ENCODE data around the gene FLVCR2.
"Not testable (repeated sequence)": the region's sequence is repeated elsewhere in the genome, so short reads cannot be mapped to it uniquely, and the experiment has no call there.

Gene FLVCR2

GRCh38 chr14:75675265-75675960 is 97.0 kb downstream of the FLVCR2 start:
- TF ChIP-seq EZH2 (IDR thresholded peaks at IDR 0.05), result no peak
- TF ChIP-seq POLR2AphosphoS5 (IDR thresholded peaks at IDR 0.05; ENCODE audit: borderline replicate concordance, low read depth, low read length), result no peak
- TF ChIP-seq FOXP2 (optimal IDR thresholded peaks at IDR 0.05; ENCODE audit: control extremely low read depth, extremely low read length, insufficient read depth), result no peak
- H3K36me3 ChIP-seq (ENCODE audit: insufficient read depth, low read length), result peaks cover 39% of the 10 kb centered on the region
- no peak overlapping the region for H3K9ac ChIP-seq (ENCODE audit: insufficient read length)
- no peaks in the 10 kb centered on the region for H3K9me3 ChIP-seq (ENCODE audit: low read depth, low read length)
- no peak overlapping the region for H3K27ac ChIP-seq
- H3K4me3 ChIP-seq, result no peak overlapping the region
- no peak for DNase-seq (ENCODE audit: low read depth, low spot score)

- H3K9ac ChIP-seq (ENCODE audit: insufficient read length), result no peak overlapping the region
- TF ChIP-seq FOXP2 (optimal IDR thresholded peaks at IDR 0.05; ENCODE audit: control extremely low read depth, extremely low read length, insufficient read depth) (no peak), EZH2 (IDR thresholded peaks at IDR 0.05) (no peak)
Measured at GRCh38 chr14:75685910-75686309, 107.5 kb downstream of the FLVCR2 start.

GRCh38 chr14:75689012-75689411 is 110.6 kb downstream of the FLVCR2 start:
- H3K27ac ChIP-seq, result no peak overlapping the region
- no peak for DNase-seq (ENCODE audit: low read depth, low spot score)
- TF ChIP-seq EZH2 (IDR thresholded peaks at IDR 0.05) (no peak), POLR2AphosphoS5 (IDR thresholded peaks at IDR 0.05; ENCODE audit: borderline replicate concordance, low read depth, low read length) (no peak), FOXP2 (optimal IDR thresholded peaks at IDR 0.05; ENCODE audit: control extremely low read depth, extremely low read length, insufficient read depth) (no peak)
- no peak overlapping the region for H3K9ac ChIP-seq (ENCODE audit: insufficient read length)
- H3K36me3 ChIP-seq (ENCODE audit: insufficient read depth, low read length), result peaks cover 56% of the 10 kb centered on the region
- no peaks in the 10 kb centered on the region for H3K9me3 ChIP-seq (ENCODE audit: low read depth, low read length)
- H3K4me3 ChIP-seq, result no peak overlapping the region

More at GRCh38 chr14:75685910-75686309, 107.5 kb downstream of the FLVCR2 start:
- Histone ChIP-seq H3K9me3 (ENCODE audit: low read depth, low read length) (no peaks in the 10 kb centered on the region), H3K36me3 (ENCODE audit: insufficient read depth, low read length) (peaks cover 53% of the 10 kb centered on the region), H3K4me3 (no peak overlapping the region), H3K27ac (no peak overlapping the region)
- DNase-seq (ENCODE audit: low read depth, low spot score), result no peak

- H3K27ac ChIP-seq, result no peak overlapping the region
- peaks cover 51% of the 10 kb centered on the region for H3K36me3 ChIP-seq (ENCODE audit: insufficient read depth, low read length)
- TF ChIP-seq FOXP2 (optimal IDR thresholded peaks at IDR 0.05; ENCODE audit: control extremely low read depth, extremely low read length, insufficient read depth) (no peak), EZH2 (IDR thresholded peaks at IDR 0.05) (no peak), POLR2AphosphoS5 (IDR thresholded peaks at IDR 0.05; ENCODE audit: borderline replicate concordance, low read depth, low read length) (no peak)
- no peak for DNase-seq (ENCODE audit: low read depth, low spot score)
- no peaks in the 10 kb centered on the region for H3K9me3 ChIP-seq (ENCODE audit: low read depth, low read length)
- H3K4me3 ChIP-seq, result no peak overlapping the region
- no peak overlapping the region for H3K9ac ChIP-seq (ENCODE audit: insufficient read length)
Measured at GRCh38 chr14:75690010-75690409, 111.6 kb downstream of the FLVCR2 start.

GRCh38 chr14:75695025-75695424 is 116.6 kb downstream of the FLVCR2 start:
- H3K27ac ChIP-seq; H3K9me3 ChIP-seq (ENCODE audit: low read depth, low read length); H3K9ac ChIP-seq (ENCODE audit: insufficient read length); DNase-seq (ENCODE audit: low read depth, low spot score); H3K4me3 ChIP-seq: not testable (repeated sequence)
- H3K36me3 ChIP-seq (ENCODE audit: insufficient read depth, low read length), result peaks cover 52% of the 10 kb centered on the region

- no peak for DNase-seq (ENCODE audit: low read depth, low spot score)
- Histone ChIP-seq H3K36me3 (ENCODE audit: insufficient read depth, low read length) (peaks cover 49% of the 10 kb centered on the region), H3K9ac (ENCODE audit: insufficient read length) (no peak overlapping the region), H3K27ac (no peak overlapping the region), H3K9me3 (ENCODE audit: low read depth, low read length) (no peaks in the 10 kb centered on the region), H3K4me3 (no peak overlapping the region)
- TF ChIP-seq FOXP2 (optimal IDR thresholded peaks at IDR 0.05; ENCODE audit: control extremely low read depth, extremely low read length, insufficient read depth), result no peak
- TF ChIP-seq POLR2AphosphoS5 (IDR thresholded peaks at IDR 0.05; ENCODE audit: borderline replicate concordance, low read depth, low read length), result no peak
- no peak for TF ChIP-seq EZH2 (IDR thresholded peaks at IDR 0.05)
Measured at GRCh38 chr14:75697386-75697785, 119.0 kb downstream of the FLVCR2 start.

All from SK-N-MC (cell line).